Midbrain (tissue), 1 donor: Measurements from ENCODE around the gene LST1.

ENCODE experiments used
- DNase-seq: peaks from one replicate; lab custom pipeline; 2025; lab: John Stamatoyannopoulos, UW

Gene LST1

GRCh38 chr6:31620586-31621319 lies 34.7 kb downstream of the LST1 start, which contains the start of gene PRRC2A:
Gene PRRC2A, plus strand, starts transcription at chr6:31620715. Its CDS starts 2,075 bp downstream, at chr6:31622790.
- peak; percentile 81 for DNase-seq

GRCh38 chr6:31621320-31621939 lies 35.4 kb downstream of the LST1 start:
- no peak for DNase-seq

GRCh38 chr6:31621991-31622390 lies 35.9 kb downstream of the LST1 start:
- no peak for DNase-seq

- no peak for DNase-seq
These were observed 36.6 kb downstream of the LST1 start for GRCh38 chr6:31622684-31623091.

GRCh38 chr6:31624070-31624469 lies 38.0 kb downstream of the LST1 start:
- DNase-seq = no peak

GRCh38 chr6:31626952-31627351 lies 40.9 kb downstream of the LST1 start:
- DNase-seq = no peak

GRCh38 chr6:31627690-31628287 lies 41.7 kb downstream of the LST1 start:
- DNase-seq = no peak

GRCh38 chr6:31629014-31629413 lies 42.9 kb downstream of the LST1 start:
- DNase-seq = no peak

- no peak for DNase-seq
These were observed 44.3 kb downstream of the LST1 start for GRCh38 chr6:31630177-31630934.

GRCh38 chr6:31631209-31631608 lies 45.1 kb downstream of the LST1 start:
- no peak for DNase-seq

GRCh38 chr6:31631681-31632278 lies 45.7 kb downstream of the LST1 start:
- DNase-seq = no peak

GRCh38 chr6:31632279-31632946 lies 46.3 kb downstream of the LST1 start:
- no peak for DNase-seq

GRCh38 chr6:31633447-31633846 lies 47.4 kb downstream of the LST1 start:
- no peak for DNase-seq

GRCh38 chr6:31634131-31634530 lies 48.1 kb downstream of the LST1 start:
- DNase-seq = no peak

- DNase-seq = no peak
These were observed 49.0 kb downstream of the LST1 start for GRCh38 chr6:31634969-31635575.

GRCh38 chr6:31636698-31637596 lies 50.9 kb downstream of the LST1 start:
- no peak for DNase-seq
